GM12874 (cell line): ENCODE measurements around the gene TCF19.

Source experiments
- CTCF ChIP-seq: IDR thresholded peaks from 2 replicates; pipeline ENCODE4 v1.5.1; 2011; ENCODE audit warnings: low read depth, mild to moderate bottlenecking, control low read depth, low read length, moderate library complexity; ENCODE audit not compliant: insufficient read depth

Gene TCF19

GRCh38 chr6:31165986-31166385, 7.6 kb downstream of the TCF19 start:
- no peak for TF ChIP-seq CTCF

- no peak for TF ChIP-seq CTCF
These were observed 10.2 kb downstream of the TCF19 start for GRCh38 chr6:31168606-31169005.

GRCh38 chr6:31169123-31169857, 10.9 kb downstream of the TCF19 start:
- TF ChIP-seq CTCF: no peak

GRCh38 chr6:31170600-31170881, 12.2 kb downstream of the TCF19 start, which contains the start of gene POU5F1:
Gene POU5F1 (minus strand): TSS chr6:31170682. CDS start chr6:31170620, 62 bp downstream.
- no peak for TF ChIP-seq CTCF

GRCh38 chr6:31170987-31171671, 12.7 kb downstream of the TCF19 start:
- no peak for TF ChIP-seq CTCF

GRCh38 chr6:31171931-31172905, 13.8 kb downstream of the TCF19 start:
- no peak for TF ChIP-seq CTCF

- TF ChIP-seq CTCF: no peak
These were observed 14.6 kb downstream of the TCF19 start for GRCh38 chr6:31172973-31173384.
